Measurements from ENCODE around the gene PRMT3. TPM values are rescaled to one million over a fixed set of nuclear protein-coding genes. Genes with fewer than 3 reads are reported as not detected.
"Not testable (repeated sequence)": the region's sequence is repeated elsewhere in the genome, so short reads cannot be mapped to it uniquely, and the experiment has no call there.

Gene PRMT3
- polyA plus RNA-seq, 3 donors, result 16.9 to 18.5 (median 17.9) TPM

DNA sequence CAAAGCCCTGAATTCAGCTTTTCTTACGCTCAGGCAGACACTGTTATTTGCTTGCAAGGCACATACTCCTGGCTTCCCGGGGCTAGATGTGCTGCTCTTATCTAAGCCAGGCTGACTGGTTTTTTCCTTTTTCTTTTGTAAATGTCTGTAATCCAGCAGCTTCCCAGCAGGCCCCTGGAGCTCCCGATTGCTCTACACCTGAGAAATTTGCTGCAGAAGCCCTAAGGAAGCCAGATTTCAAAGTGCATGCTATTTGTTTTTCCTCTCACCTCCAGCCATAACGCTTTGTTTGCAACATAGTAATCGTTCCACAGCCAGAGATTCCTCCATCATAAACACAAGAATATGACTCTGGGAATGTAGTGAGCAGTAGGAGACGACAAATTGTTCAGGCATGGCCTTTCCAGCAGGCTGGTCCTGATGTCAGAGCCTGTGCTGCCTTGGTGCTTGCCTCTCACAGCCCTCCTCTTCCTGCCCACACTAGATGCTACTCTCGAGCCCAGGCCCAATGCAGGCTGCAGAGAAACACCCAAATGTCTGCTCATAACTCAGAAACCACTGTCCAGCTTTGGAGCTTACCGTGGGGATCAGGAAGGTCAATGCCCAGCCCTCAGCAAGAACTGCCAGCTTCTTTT, 157.2 kb downstream of the PRMT3 start:
- DNase-seq (ENCODE audit: extremely low read depth in 1 of 11, low read depth in 9 of 11, low spot score in 4 of 11), result no peak

DNA sequence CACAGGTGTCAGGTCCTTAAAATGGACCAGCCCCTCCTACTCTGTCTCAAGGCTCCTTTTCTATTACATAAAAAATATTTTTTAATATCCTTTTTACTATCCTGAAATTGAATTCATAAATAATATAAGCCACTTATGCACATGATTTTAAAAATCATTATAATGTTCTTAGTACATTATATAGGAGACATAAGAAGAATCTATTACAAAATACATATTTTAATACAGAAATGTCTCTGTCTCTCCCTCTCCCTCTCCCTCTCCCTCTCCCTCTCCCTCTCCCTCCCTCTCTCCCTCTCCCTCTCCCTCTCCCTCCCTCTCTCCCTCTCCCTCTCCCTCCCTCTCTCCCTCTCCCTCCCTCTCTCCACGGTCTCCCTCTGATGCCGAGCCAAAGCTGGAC, 159.9 kb downstream of the PRMT3 start:
- DNase-seq (ENCODE audit: extremely low read depth in 1 of 11, low read depth in 9 of 11, low spot score in 4 of 11), result no peak

DNA sequence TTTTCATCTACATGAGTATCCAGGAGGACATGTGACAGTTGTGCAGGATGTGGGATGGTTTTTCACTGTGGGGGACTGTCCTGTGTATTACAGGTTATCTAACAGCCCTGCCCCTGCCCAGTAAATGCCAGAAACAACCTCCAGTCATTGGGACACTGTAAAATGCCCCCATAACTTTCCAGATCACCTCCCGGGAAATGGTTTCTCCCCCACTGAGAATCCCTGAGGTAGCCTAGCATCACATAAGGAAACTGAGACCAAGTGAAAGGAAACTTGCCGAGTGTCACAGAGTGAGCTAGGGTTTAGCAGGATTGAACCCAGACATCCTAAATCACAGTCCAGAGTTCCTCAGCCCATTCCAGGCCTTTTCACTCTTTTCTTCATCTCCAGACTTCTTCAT, 163.6 kb downstream of the PRMT3 start:
- DNase-seq (ENCODE audit: extremely low read depth in 1 of 11, low read depth in 9 of 11, low spot score in 4 of 11), result no peak

DNA sequence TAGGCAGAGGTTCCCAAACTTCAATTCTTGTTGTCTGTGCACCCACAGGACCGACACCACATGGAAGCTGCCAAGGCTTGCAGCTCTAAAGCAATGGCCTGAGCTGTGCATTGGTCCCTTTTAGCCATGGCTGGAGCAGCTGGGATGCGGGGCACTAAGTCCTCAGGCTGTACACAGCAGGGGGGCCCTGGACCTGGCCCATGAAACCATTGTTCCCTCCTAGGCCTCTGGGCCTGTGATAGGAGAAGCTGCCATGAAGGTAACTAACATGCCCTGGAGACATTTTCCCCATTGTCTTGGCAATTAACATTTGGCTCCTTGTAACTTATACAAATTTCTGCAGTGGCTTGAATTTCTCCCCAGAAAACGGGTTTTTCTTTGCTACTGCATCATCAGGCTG, 168.3 kb downstream of the PRMT3 start:
- no peak for DNase-seq (ENCODE audit: extremely low read depth in 1 of 11, low read depth in 9 of 11, low spot score in 4 of 11)

DNA sequence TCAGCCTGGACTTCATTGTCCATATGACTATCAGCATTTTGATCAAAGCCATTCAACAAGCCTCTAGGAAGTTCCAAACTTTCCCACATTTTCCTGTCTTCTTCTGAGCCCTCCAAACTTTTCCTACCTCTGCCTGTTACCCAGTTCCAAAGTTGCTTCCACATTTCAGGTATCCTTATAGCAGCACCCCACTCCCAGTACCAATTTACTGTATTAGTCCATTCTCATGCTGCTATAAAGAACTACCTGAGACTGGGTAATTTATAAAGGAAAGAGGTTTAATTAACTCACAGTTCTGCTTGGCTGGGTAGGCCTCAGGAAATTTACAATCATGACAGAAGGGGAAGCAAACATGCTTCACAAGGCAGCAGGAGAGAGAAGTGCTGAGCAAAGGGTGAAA, 168.9 kb downstream of the PRMT3 start:
- DNase-seq (ENCODE audit: extremely low read depth in 1 of 11, low read depth in 9 of 11, low spot score in 4 of 11), result not testable (repeated sequence)

DNA sequence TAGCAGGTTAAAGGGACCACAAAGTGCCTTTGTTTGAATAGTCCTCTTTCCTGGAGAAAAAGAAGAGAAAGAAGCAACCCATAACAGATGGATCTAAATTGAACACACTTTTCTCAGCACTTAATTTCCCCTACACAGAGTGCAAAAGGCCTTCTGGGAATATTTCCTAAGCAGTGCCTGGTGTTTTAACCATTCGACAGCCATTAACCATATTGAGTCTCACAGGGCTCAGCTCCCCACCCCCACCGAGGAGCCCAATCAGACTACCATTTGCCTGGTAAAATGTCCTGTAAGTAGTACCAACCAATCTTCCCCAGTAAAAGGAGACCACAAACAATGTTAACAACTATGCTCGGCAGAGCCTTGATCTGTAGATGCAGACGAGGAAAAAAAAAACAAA, 171.2 kb downstream of the PRMT3 start:
- no peak for DNase-seq (ENCODE audit: extremely low read depth in 1 of 11, low read depth in 9 of 11, low spot score in 4 of 11)

Other genes with a start within 250 kb of the PRMT3 start
- not detected for gene DBX1, start 227.2 kb upstream of the PRMT3 start, polyA plus RNA-seq (ENCODE audit: insufficient read length in 3 of 3)
- 1 to 10 TPM; 3.0 to 4.0 (median 3.1) TPM for gene HTATIP2, start 24.0 kb upstream of the PRMT3 start, polyA plus RNA-seq (ENCODE audit: insufficient read length in 3 of 3)
- gene SLC6A5, start 211.9 kb downstream of the PRMT3 start, polyA plus RNA-seq (ENCODE audit: insufficient read length in 3 of 3), result under 1 TPM; 0.15 to 0.50 (median 0.26) TPM